LNCaP clone FGC (cell line): ENCODE data around the gene TIMD4.
"Not testable (repeated sequence)": the region's sequence is repeated elsewhere in the genome, so short reads cannot be mapped to it uniquely, and the experiment has no call there.

ENCODE experiments used
- DNase-seq: peaks from one replicate; pipeline ENCODE4 v3.0.0-alpha.2; 2011; ENCODE audit warnings: low read depth
- H3K4me3 ChIP-seq: 2 replicates; pipeline ENCODE4 v1.5.1; 2011; ENCODE audit warnings: mild to moderate bottlenecking, low read depth, low read length, control low read depth
- TF ChIP-seq, protein P1 (sequence below): IDR thresholded peaks from 2 replicates; pipeline ENCODE4 v1.5.1; 2012; ENCODE audit warnings: mild to moderate bottlenecking; ENCODE audit not compliant: control insufficient read depth, insufficient read depth; ENCODE audit errors: extremely low read depth

The TIMD4 gene

DNA sequence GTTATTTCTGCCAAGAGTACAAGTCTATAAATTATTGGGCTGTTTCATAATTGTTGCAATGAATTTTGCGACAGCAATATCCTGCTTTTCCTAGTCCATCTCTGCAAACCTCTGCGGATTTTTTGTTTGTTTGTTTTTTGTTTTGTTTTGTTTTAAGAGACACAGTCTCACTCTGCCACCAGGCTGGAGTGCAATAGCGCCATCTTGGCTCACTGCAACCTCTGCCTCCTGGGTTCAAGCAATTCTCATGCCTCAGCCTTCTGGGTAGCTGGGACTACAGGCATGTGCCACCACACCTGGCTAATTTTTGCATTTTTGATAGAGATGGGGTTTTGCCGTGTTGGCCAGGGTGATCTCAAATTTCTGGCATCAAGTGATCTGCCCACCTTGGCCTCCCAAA lies 37.3 kb downstream of the TIMD4 start:
- H3K4me3 ChIP-seq, DNase-seq: not testable (repeated sequence)
- TF ChIP-seq, protein P1, sequence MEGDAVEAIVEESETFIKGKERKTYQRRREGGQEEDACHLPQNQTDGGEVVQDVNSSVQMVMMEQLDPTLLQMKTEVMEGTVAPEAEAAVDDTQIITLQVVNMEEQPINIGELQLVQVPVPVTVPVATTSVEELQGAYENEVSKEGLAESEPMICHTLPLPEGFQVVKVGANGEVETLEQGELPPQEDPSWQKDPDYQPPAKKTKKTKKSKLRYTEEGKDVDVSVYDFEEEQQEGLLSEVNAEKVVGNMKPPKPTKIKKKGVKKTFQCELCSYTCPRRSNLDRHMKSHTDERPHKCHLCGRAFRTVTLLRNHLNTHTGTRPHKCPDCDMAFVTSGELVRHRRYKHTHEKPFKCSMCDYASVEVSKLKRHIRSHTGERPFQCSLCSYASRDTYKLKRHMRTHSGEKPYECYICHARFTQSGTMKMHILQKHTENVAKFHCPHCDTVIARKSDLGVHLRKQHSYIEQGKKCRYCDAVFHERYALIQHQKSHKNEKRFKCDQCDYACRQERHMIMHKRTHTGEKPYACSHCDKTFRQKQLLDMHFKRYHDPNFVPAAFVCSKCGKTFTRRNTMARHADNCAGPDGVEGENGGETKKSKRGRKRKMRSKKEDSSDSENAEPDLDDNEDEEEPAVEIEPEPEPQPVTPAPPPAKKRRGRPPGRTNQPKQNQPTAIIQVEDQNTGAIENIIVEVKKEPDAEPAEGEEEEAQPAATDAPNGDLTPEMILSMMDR: peak; percentile 23; the same call in 1 of the 2 replicates

DNA sequence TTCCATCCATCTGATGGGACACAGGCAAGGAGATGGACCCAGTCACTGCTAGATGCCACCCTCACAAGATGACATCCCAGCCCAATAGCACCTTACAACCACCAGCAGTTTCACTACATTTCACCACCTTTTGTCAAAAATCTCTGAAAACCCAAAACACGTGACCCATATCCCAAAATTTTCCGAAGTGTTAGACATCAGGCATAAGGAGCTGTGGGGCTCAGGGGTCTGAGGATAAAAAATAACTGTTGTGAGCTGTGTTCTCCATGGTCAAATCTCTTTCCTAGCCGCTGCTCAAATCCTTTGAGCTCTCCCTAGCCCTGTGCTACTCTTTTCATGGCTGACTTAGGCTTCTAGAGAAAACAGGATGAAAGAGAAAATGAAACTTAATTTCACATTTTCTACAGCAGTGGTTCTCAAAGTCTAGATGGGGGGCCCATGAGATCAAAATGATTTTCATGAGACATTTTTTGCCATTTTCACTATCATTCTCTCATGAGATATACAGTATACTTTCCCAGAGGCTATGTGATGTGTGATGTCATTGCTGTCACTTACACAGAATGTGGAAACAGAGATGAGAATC lies 40.7 kb downstream of the TIMD4 start:
- no peak for DNase-seq
- TF ChIP-seq, protein P1: no peak
- H3K4me3 ChIP-seq: no peak overlapping the region

GRCh38 chr5:156920861-156921431 lies 42.1 kb downstream of the TIMD4 start:
- no peak for DNase-seq
- H3K4me3 ChIP-seq: no peak overlapping the region
- TF ChIP-seq, protein P1: no peak

- TF ChIP-seq, protein P1: no peak
- no peak for DNase-seq
- no peak overlapping the region for H3K4me3 ChIP-seq
These were observed 42.8 kb downstream of the TIMD4 start for GRCh38 chr5:156920042-156920860.

DNA sequence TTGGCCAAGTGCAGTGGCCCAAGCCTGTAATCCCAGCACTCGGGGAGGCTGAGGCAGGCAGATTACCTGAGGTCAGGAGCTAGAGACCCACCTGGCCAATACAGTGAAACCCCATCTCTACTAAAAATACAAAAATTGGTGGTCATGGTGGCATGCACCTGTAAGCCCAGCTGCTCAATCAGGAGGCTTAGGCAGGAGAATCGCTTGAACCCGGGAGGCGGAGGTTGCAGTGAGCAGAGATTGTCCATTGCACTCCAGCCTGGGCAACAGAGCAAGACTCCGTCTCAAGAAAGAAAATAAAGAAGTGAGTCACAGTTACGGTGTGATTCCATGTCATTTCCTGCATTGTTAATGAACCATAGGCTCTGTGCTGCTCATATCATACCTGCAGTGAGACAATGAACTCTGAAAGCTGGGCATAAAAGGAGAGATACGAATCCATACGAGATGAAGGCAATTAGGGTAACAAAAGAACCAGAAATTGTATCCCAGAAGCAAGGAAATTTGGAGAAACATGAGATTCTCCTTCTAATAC lies 44.6 kb downstream of the TIMD4 start:
- TF ChIP-seq, protein P1: no peak
- H3K4me3 ChIP-seq: no peak overlapping the region
- DNase-seq: no peak

DNA sequence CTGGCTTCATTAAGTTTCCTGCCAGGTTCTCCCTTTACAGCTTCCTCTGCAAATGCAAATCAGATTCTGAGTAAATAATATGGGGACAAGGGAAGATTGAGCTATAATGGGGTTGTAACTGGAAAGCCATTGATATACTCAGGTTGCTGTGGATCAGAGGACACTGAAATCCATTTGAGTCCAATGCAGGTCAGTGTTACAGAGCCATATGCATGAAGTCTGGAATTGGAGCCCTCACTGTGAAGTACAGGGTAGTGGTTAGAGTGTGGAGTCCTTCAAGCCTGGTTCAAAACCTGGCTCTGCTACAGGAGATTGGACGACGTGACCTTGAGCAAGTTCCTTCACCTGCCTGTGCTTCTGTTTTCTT lies 48.7 kb downstream of the TIMD4 start:
- TF ChIP-seq, protein P1: no peak
- DNase-seq: no peak
- H3K4me3 ChIP-seq: no peak overlapping the region
